ENCODE measurements around the gene NLRP6. TPM values are rescaled to one million over a fixed set of nuclear protein-coding genes. Genes with fewer than 3 reads are reported as not detected.
A peak's percentile ranks its signal among the peaks of the same experiment; 100 is the strongest.

The NLRP6 gene
- total RNA-seq, 1 experiment from 2014 or later, result not detected

GRCh38 chr11:290621-291231 lies 12.5 kb downstream of the NLRP6 start:
- intact Hi-C loops (cut with micrococcal nuclease), result no loop called here
- no peaks in the 10 kb centered on the region for H3K4me1 Mint-ChIP-seq (ENCODE audit: insufficient read depth, unreplicated experiment)
- H3K27me3 Mint-ChIP-seq (ENCODE audit: insufficient read depth, unreplicated experiment), result peaks cover 15% of the 10 kb centered on the region
- BruUV-seq (replicated peaks), result no TSS peak
- ChIA-PET POLR2A (interaction anchor here (1.1 kb wide), 1 partner anchor 10 kb away, joined by 3 read pairs; no protein-coding TSS in a partner anchor), CTCF (interaction anchor here (0.9 kb wide), 1 partner anchor 40 kb away, joined by 3 read pairs; no protein-coding TSS in a partner anchor)
- no peak overlapping the region for H3K27ac Mint-ChIP-seq (ENCODE audit: low read depth, unreplicated experiment)
- no peak for DNase-seq (ENCODE audit: unreplicated experiment)
- H3K36me3 Mint-ChIP-seq (ENCODE audit: insufficient read depth, unreplicated experiment), result no peaks in the 10 kb centered on the region
- no peaks in the 10 kb centered on the region for H3K9me3 Mint-ChIP-seq (ENCODE audit: unreplicated experiment)
- H3K4me3 Mint-ChIP-seq (ENCODE audit: unreplicated experiment), result peak overlapping the region; percentile 39
- TF ChIP-seq, protein P1, sequence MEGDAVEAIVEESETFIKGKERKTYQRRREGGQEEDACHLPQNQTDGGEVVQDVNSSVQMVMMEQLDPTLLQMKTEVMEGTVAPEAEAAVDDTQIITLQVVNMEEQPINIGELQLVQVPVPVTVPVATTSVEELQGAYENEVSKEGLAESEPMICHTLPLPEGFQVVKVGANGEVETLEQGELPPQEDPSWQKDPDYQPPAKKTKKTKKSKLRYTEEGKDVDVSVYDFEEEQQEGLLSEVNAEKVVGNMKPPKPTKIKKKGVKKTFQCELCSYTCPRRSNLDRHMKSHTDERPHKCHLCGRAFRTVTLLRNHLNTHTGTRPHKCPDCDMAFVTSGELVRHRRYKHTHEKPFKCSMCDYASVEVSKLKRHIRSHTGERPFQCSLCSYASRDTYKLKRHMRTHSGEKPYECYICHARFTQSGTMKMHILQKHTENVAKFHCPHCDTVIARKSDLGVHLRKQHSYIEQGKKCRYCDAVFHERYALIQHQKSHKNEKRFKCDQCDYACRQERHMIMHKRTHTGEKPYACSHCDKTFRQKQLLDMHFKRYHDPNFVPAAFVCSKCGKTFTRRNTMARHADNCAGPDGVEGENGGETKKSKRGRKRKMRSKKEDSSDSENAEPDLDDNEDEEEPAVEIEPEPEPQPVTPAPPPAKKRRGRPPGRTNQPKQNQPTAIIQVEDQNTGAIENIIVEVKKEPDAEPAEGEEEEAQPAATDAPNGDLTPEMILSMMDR (IDR thresholded peaks at IDR 0.05; ENCODE audit: unreplicated experiment), result no peak

GRCh38 chr11:291281-292210 lies 13.3 kb downstream of the NLRP6 start:
- POLR2A ChIA-PET, result interaction anchor here (0.5 to 1.1 kb wide), 2 partner anchors 9 to 29 kb away, joined by 3 to 4 read pairs; no protein-coding TSS in a partner anchor
- TF ChIP-seq, protein P1 (IDR thresholded peaks at IDR 0.05; ENCODE audit: unreplicated experiment), result no peak
- BruUV-seq (replicated peaks), result no TSS peak
- Mint-ChIP-seq H3K9me3 (ENCODE audit: unreplicated experiment) (no peaks in the 10 kb centered on the region), H3K36me3 (ENCODE audit: insufficient read depth, unreplicated experiment) (no peaks in the 10 kb centered on the region), H3K27me3 (ENCODE audit: insufficient read depth, unreplicated experiment) (peaks cover 15% of the 10 kb centered on the region), H3K27ac (ENCODE audit: low read depth, unreplicated experiment) (no peak overlapping the region), H3K4me1 (ENCODE audit: insufficient read depth, unreplicated experiment) (no peaks in the 10 kb centered on the region), H3K4me3 (ENCODE audit: unreplicated experiment) (no peak overlapping the region)
- intact Hi-C loops (cut with micrococcal nuclease), result no loop called here
- no peak for DNase-seq (ENCODE audit: unreplicated experiment)
- CTCF ChIA-PET, result interaction anchor here (0.9 kb wide), 1 partner anchor 40 kb away, joined by 3 read pairs; no protein-coding TSS in a partner anchor

DNA sequence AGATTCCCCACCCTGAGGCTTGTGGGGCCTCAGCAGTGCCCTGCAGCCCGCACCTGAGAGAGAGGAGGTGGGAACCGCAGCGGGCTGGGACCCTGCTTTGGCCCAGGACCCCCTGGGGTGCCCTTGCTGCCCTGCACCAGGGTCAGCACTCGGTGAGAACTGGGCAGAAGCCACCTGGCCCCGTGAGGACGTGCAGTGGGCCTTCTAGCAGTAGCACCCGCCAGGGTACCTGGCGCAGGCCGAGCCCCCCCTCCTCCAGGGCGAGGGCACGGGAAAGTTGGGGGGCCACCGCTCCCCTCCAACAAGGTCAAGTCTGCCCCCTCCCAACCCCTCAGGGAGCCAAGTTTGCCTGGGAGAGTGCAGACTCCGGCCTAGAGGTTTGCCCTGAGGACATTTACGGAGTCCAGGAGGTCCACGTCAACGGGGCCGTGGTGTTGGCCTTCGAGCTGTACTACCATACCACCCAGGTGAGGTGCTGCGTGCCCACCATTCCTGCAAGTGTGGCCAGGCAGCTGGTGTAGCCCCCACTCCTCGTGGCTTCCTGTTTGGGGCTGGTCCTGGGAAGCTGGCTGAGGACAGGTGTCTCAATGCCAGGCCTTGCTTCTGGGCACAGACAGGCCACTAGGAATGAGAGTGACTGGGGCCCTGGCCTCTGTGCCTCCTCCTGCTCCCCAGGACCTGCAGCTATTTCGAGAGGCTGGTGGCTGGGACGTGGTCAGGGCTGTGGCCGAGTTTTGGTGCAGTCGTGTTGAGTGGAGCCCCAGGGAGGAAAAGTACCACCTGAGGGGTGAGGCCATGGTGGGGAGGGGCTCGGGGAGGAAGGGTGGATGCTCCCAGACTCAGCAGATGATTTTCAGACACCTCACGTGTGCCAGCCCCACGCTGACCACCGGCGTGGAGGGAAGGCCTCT lies 14.3 kb downstream of the NLRP6 start:
- ChIA-PET CTCF (no interaction called here), POLR2A (interaction anchor here (0.6 kb wide), 1 partner anchor 8 kb away, joined by 3 read pairs; no protein-coding TSS in a partner anchor)
- Mint-ChIP-seq H3K9me3 (ENCODE audit: unreplicated experiment) (no peaks in the 10 kb centered on the region), H3K4me3 (ENCODE audit: unreplicated experiment) (no peak overlapping the region), H3K36me3 (ENCODE audit: insufficient read depth, unreplicated experiment) (no peaks in the 10 kb centered on the region), H3K27ac (ENCODE audit: low read depth, unreplicated experiment) (no peak overlapping the region), H3K27me3 (ENCODE audit: insufficient read depth, unreplicated experiment) (peaks cover 6% of the 10 kb centered on the region), H3K4me1 (ENCODE audit: insufficient read depth, unreplicated experiment) (peaks cover 4% of the 10 kb centered on the region)
- no TSS peak for BruUV-seq (replicated peaks)
- TF ChIP-seq, protein P1 (IDR thresholded peaks at IDR 0.05; ENCODE audit: unreplicated experiment), result no peak
- intact Hi-C loops (cut with micrococcal nuclease), result no loop called here
- no peak for DNase-seq (ENCODE audit: unreplicated experiment)
